HG03139 (cell line): Measurements from ENCODE around the gene TEX29.
A peak's percentile ranks its signal among the peaks of the same experiment; 100 is the strongest.

ENCODE experiments used
- ATAC-seq: cut with Tn5 transposase; IDR thresholded peaks from one replicate; pipeline ENCODE4 v1.9.1; 2021; ENCODE audit not compliant: unreplicated experiment

Gene TEX29

GRCh38 chr13:111289251-111289650 lies 31.2 kb upstream of the TEX29 start:
- no peak for ATAC-seq

- no peak for ATAC-seq
Observed at GRCh38 chr13:111291908-111292307, 28.5 kb upstream of the TEX29 start.

- ATAC-seq: no peak
Observed at GRCh38 chr13:111292710-111293485, 27.5 kb upstream of the TEX29 start.

DNA sequence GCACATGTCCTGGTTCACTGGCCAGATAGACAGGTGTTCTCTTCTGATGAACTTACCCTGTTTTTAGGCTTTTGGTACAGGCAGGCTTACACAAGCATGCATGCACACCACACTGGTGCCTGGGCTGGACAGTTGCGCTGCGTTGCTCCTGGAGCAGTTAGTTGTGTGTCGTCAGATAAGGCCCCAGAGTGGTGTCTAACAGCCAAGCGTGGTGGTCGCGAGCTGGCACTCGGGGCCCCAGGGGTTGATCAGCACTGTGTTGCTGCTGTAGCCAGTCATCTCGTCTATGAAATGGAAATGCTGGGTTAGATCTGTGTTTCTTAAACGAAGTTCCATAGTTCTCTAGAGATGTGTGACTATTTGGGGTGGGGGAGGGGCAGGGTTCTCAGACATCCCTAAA lies 24.6 kb upstream of the TEX29 start:
- no peak for ATAC-seq

DNA sequence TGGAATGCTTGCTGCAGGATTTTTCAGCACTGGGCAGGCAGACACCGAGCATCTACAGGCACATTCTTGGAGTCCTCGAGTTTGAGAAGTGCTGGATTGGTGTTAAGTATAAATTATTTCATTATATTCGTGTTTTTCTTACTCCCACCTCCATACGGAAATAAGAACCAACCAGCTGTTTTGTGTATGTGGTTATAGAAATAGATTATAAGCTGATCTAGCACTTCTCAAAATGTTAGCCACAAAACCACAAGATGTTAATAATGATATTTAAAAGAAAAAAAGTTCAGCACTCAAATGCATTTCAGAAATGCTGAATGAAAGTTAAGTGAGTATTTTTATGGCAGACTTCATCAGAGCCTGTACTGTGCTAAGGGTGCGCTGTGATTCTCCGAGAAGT lies 24.0 kb upstream of the TEX29 start:
- no peak for ATAC-seq

DNA sequence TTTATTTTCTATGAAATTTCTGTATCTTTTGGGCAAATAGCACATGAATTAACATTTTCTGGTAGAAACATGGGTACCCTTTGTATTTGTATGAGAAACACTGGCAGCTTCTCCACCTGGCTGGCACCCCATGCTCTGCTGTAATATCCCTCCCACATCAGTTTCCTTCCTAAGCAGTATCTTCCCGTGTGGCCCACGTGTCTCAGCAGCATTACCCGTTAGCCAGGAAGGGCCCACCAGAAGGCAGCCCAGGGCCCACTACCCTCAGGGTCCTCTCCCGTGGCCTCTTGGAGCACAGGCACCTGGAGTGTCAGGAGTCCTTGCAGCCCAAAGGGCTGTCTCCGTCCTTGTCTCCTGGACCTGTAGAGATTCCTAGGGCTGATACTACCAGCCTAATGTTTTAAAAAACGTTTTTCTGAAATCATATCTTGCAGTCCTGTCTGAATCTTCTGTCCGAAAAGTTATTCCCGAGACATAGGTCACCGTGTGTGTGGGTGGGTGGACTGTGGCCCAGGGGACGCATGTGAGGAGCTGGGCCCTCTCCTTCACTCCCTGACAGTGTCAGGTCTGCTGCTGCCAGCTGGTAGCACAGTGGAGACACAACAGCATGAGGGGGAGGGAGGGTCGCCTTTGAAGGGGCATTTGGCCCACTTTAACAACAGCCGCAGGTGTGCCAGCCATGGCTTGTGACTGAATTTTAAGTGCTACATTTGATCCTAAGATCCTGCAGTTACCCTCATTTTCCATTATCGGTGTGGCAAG lies 22.0 kb upstream of the TEX29 start:
- no peak for ATAC-seq

DNA sequence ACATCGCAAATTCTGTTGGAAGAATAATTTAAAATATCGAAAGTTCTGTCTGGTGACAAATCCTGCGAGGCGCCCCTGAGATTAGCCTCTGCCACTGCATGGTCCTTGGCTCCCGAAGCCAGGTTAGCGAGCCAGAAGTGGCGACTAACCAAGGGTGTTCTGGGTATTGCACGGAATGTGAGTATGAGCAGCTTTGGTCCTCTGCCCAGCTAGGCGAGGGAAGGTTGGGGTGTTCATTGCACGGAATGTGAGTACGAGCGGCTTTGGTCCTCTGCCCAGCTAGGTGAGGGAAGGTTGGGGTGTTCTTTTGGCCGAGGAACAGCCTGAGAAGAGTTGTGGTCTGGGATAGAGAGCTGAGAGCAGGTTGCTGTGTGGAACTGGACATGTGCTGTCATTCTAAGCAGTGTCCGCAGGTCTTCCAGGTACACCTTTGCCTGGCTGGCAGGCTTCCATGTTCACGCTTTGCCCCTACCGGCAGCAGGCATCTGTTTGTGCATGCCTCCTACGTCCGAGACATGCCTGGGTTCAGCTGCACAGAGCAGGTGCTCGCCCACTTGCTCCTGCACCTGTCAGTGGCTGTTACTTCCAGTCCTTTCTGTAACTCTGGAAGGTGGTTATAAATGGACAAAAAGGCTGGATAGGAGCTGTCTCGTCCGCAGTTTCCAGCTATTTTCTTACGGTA lies 18.3 kb upstream of the TEX29 start:
- ATAC-seq: no peak

DNA sequence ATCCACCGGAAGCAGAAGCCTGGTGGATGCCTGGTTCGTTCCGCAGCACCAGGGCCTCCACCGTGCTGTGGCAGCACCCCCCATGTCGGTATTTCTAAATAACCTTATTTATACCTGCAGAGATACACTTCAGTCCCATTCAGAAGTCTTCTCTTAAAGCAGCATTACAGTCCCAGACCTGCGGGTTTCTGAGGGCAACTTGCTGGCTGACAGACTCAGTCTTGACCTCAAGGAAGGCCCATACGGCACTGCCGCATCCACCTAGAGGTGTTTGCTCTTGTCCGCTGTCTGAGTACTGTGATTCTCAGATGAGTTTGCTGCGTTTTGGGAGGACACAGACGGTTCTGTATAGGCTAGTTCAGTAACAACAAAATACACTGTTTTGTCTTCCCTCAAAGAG lies 16.9 kb upstream of the TEX29 start:
- no peak for ATAC-seq

DNA sequence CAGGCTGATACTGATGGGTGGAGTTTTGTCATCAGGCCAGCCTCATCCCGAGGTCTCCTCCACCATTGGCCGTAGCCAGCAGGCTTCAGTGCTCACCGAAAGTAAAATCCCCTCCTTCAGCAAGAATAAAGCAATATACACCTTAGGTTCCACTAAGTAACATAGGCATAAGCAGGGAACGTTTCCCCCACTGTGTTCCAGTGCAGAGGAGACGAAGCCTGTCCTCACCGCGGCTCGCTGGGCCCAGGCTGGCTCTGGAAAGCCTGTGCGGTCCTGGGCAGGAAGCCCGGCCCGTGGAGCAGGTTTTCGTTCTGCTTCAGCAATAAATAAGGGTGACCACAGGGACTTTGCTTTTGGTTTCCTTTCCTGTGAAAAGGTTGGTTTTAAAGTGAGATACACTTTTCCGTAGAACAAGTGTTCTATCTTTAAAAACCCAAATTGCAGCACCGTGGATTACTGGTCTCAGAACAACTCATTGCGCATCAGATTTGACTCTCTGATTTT lies 16.3 kb upstream of the TEX29 start:
- ATAC-seq: peak; percentile 90

DNA sequence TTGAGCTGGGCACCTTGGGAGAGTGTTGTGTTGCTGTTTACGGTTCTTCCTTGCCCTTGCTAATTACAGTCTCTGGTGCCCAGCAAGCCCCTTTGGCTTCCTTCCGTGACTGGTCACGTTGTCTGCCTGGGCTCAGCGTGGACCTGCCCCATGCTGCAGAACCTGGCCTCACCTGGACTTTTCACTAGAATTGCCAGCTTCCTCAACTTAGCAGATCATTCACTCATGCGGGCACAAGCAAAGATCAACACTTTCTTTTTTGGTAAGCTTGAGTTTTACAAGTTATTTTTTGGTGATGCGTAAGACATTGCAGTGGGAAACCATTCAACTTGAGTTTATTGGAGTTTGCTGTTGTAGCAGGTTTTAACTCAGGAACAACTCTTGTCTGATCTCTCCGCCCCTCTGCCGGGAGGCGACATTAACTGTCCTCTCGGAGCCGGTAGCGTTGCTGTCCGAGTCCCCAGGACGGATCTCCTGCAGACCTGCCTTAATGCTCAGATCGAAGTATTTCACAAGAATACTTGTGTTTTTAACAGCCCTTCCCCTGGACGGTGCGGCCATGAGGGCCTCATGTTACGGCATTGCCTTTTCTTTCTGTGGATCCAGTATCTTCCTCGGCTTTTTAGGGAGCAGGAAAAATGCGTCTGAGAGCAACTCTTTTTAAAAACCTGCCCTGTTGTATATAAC lies 15.7 kb upstream of the TEX29 start:
- ATAC-seq: no peak

GRCh38 chr13:111312944-111313590 lies 7.4 kb upstream of the TEX29 start:
- no peak for ATAC-seq

- ATAC-seq: no peak
Observed at GRCh38 chr13:111313911-111314425, 6.5 kb upstream of the TEX29 start.

- ATAC-seq: no peak
Observed at GRCh38 chr13:111314852-111315251, 5.6 kb upstream of the TEX29 start.

DNA sequence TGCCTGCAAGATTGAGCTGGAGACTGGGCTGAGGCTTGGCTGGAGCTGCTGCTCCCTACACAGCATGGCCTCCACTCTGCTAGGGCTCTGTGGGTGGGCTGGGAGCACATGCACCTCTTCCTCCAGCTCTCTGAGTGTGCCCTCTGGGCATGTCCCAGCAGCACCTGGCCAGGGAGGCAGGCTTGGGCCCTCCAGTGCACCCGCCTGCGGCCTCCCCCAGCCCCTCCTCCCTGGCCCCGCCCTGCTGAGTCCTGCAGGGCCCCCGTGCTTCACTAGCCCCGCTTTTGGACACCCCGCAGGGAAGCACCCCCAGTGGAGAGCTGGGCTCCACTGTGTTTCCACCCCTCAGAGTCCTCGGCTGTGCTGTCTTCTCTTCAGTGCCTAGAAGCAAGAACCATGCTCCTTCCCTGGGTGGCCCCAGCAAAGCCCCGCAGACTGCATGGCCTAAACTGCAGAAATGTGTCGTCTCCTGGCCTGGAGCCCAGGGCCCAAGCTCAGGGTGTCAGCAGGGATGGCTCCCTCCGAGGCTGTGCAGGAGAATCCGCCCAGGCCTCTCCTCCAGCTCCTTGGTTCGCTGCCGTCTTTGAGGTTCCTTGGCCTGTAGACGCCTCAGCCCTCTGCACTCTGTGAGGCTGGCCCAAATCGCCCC lies 5.0 kb upstream of the TEX29 start:
- no peak for ATAC-seq

DNA sequence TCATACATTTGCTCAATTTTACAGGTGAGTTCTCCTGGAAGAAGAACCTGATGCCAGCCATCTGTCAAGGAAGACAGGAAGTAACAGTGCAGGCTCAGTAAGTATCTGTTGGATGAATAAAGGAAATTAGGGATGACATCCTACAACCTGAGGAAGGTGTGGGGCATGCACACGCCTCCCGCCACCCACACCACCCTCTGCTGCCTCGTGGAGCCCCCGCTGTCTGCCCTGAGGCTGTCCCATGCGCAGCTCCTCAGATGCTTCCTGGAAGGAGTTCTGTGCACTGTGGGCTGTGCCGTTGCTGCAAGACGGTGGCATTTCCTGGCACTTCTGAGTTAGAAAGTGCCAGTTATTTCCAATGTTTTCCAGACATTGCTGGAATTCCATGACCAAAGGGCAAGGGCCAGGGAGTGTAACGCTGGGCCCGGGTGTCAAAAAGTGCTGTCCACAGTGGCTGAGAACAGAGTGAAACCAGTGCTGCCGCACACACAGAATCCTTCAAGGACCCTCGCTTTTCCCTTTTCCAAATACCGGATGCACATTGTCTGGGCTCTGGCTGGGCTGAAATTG lies 4.2 kb upstream of the TEX29 start:
- no peak for ATAC-seq

DNA sequence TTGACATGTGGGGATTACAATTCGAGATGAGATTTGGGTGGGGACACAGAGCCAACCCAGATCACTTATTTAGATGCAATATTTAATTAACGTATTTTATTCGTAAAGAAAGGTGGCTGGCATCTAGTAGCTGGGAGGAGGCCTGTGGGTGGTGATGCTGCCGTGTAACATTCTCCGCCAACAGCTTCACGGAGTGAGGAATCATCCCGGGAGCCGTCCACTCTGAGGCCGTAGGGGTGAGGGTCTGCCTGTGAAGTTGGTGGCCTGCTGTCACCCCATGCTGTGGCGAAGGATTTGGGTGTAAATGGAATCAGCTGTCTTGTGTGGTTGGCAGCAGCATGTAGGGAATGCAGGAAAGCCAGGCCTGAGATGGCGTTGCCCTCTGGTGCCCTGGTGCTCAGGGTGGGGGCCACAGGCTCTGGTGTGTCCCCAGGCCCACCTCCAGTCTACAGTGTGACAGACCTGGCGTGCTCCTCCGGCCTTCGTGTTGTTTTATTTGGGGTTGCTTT lies 3.3 kb upstream of the TEX29 start:
- ATAC-seq: no peak

DNA sequence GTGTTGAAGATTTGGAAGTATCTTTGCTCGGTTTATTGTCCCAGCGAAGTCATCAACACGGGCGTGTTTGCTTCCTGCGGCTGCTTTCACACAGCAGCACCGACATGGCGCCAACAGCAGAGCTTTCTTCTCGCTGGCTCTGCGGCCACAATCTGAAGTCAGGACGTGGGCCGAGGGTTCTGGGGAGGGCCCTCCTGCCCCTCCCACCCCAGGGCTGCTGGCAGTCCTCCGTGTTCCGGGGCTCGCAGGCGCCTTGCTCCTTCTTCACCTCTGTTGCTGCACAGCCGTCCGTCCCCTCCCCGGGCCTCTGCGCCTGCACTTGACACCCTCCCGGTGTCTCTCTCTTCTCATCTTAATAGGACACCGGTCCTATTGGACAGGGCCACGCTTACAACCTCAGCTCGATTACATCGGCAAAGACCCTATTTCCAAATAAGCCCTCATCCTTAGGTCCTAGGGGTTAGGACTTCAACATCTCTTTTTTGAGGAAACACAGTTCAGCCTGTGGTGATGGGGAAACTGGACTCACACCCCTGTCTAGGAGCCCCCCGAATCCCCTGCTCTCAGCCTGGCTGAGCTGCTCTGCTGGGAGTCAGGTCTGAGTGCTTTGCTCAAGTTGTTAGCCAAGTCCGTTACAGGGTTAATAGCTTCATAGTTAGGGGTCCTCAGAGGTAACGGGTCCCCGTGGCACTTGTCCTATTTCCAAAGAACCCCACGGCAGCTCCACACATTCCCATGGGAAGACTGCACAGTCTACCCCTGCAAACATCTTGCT lies 2.7 kb upstream of the TEX29 start:
- ATAC-seq: no peak

GRCh38 chr13:111318386-111318785 lies 2.1 kb upstream of the TEX29 start:
- no peak for ATAC-seq

DNA sequence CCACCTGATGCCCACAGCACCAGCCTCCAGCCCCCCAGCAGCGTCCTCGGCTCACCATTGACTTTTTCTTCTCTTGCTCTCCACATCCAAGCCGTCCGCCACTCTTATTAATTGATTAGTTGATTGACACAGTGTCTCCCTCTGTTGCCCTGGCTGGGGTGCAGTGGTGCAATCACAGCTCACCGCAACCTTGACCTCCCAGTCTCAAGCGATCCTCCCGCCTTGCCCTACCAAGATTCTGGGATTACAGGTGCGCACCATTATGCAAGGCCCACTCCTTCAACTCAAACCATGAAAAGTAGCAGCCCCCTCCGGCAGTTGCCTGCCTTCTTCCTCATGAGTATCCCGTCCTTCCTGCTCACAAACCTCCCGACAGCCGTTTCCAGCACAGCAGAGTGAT lies 921 bp upstream of the TEX29 start:
- no peak for ATAC-seq
